Fibroblast of lung (primary cell): ENCODE measurements around the gene FAM241B.

ENCODE experiments used
- CTCF ChIP-seq, 2 donors: IDR thresholded peaks in 1 of 2; conservative IDR thresholded peaks in 1 of 2; 1 replicate in 1 of 2; 2 replicates in 1 of 2; pipeline ENCODE4 v1.5.1; 2011 to 2012; ENCODE audit warnings: low read length in 2 of 2, control low read depth in 1 of 2, inconsistent platforms in 1 of 2, low read depth in 1 of 2, mild to moderate bottlenecking in 1 of 2
- EZH2 ChIP-seq: IDR thresholded peaks from 2 replicates; pipeline ENCODE4 v1.5.1; 2012; ENCODE audit warnings: low read length, control low read depth, mild to moderate bottlenecking; ENCODE audit errors: missing control alignments

- no peak for TF ChIP-seq CTCF (conservative IDR thresholded peaks at IDR 0.05 in 1 of 2, IDR thresholded peaks at IDR 0.05 in 1 of 2; ENCODE audit: low read depth in 1 of 2, low read length in 2 of 2)
- no peak for TF ChIP-seq EZH2
These were observed 49.7 kb downstream of the FAM241B start for GRCh38 chr10:69679736-69680135.
